Measurements from ENCODE around the gene NAMPT.
A peak's percentile ranks its signal among the peaks of the same experiment; 100 is the strongest.
"Not testable (repeated sequence)": the region's sequence is repeated elsewhere in the genome, so short reads cannot be mapped to it uniquely, and the experiment has no call there.

NAMPT gene

GRCh38 chr7:106284714-106285050 is at the start of gene NAMPT:
Gene NAMPT (minus strand): TSS chr7:106284983. CDS start chr7:106284884, 99 bp downstream.
- DNase-seq (ENCODE audit: low read depth), result no peak

- DNase-seq (ENCODE audit: low read depth), result no peak
Observed at GRCh38 chr7:106332201-106332600, 47.4 kb upstream of the NAMPT start.

- no peak for DNase-seq (ENCODE audit: low read depth)
Observed at GRCh38 chr7:106331441-106332175, 46.8 kb upstream of the NAMPT start.

GRCh38 chr7:106329971-106330733 is 45.4 kb upstream of the NAMPT start:
- DNase-seq (ENCODE audit: low read depth), result no peak

- DNase-seq (ENCODE audit: low read depth), result no peak
Observed at GRCh38 chr7:106329408-106329807, 44.6 kb upstream of the NAMPT start.

- DNase-seq (ENCODE audit: low read depth), result no peak
Observed at GRCh38 chr7:106327538-106328481, 43.0 kb upstream of the NAMPT start.

- no peak for DNase-seq (ENCODE audit: low read depth)
Observed at GRCh38 chr7:106326594-106327537, 42.1 kb upstream of the NAMPT start.

- DNase-seq (ENCODE audit: low read depth), result not testable (repeated sequence)
Observed at GRCh38 chr7:106324509-106324908, 39.7 kb upstream of the NAMPT start.

- DNase-seq (ENCODE audit: low read depth), result not testable (repeated sequence)
Observed at GRCh38 chr7:106320254-106320770, 35.5 kb upstream of the NAMPT start.

GRCh38 chr7:106318482-106318881 is 33.7 kb upstream of the NAMPT start:
- DNase-seq (ENCODE audit: low read depth), result no peak

GRCh38 chr7:106317971-106318370 is 33.2 kb upstream of the NAMPT start:
- DNase-seq (ENCODE audit: low read depth), result no peak

- DNase-seq (ENCODE audit: low read depth), result no peak
Observed at GRCh38 chr7:106316947-106317346, 32.2 kb upstream of the NAMPT start.

GRCh38 chr7:106314875-106315274 is 30.1 kb upstream of the NAMPT start:
- no peak for DNase-seq (ENCODE audit: low read depth)

- no peak for DNase-seq (ENCODE audit: low read depth)
Observed at GRCh38 chr7:106313966-106314365, 29.2 kb upstream of the NAMPT start.

- peak; percentile 30 for DNase-seq (ENCODE audit: low read depth)
Observed at GRCh38 chr7:106313456-106313901, 28.7 kb upstream of the NAMPT start.

- no peak for DNase-seq (ENCODE audit: low read depth)
Observed at GRCh38 chr7:106312906-106313305, 28.1 kb upstream of the NAMPT start.

GRCh38 chr7:106312099-106312871 is 27.5 kb upstream of the NAMPT start:
- no peak for DNase-seq (ENCODE audit: low read depth)

GRCh38 chr7:106309362-106309761 is 24.6 kb upstream of the NAMPT start:
- no peak for DNase-seq (ENCODE audit: low read depth)

GRCh38 chr7:106306256-106306655 is 21.5 kb upstream of the NAMPT start:
- no peak for DNase-seq (ENCODE audit: low read depth)

- DNase-seq (ENCODE audit: low read depth), result no peak
Observed at GRCh38 chr7:106305732-106306131, 20.9 kb upstream of the NAMPT start.
